HG03066 (cell line): ENCODE measurements around the gene SYT14.
"Not testable (repeated sequence)": the region's sequence is repeated elsewhere in the genome, so short reads cannot be mapped to it uniquely, and the experiment has no call there.

Experiments
- ATAC-seq: cut with Tn5 transposase; IDR thresholded peaks from one replicate; pipeline ENCODE4 v1.9.1; 2021; ENCODE audit warnings: low read depth; ENCODE audit not compliant: unreplicated experiment

The SYT14 gene

GRCh38 chr1:209931141-209931540 is 6.9 kb upstream of the SYT14 start:
- no peak for ATAC-seq

GRCh38 chr1:209936125-209936524 is 1.9 kb upstream of the SYT14 start:
- ATAC-seq = no peak

GRCh38 chr1:209945377-209945776 is 7.4 kb downstream of the SYT14 start:
- ATAC-seq = no peak

GRCh38 chr1:209948155-209948554 is 10.1 kb downstream of the SYT14 start:
- ATAC-seq = no peak

- no peak for ATAC-seq
Measured at GRCh38 chr1:209956116-209956515, 18.1 kb downstream of the SYT14 start.

- ATAC-seq = no peak
Measured at GRCh38 chr1:209959623-209960022, 21.6 kb downstream of the SYT14 start.

- ATAC-seq = no peak
Measured at GRCh38 chr1:209960926-209961325, 22.9 kb downstream of the SYT14 start.

- no peak for ATAC-seq
Measured at GRCh38 chr1:209962388-209962787, 24.4 kb downstream of the SYT14 start.

- ATAC-seq = no peak
Measured at GRCh38 chr1:209962856-209963255, 24.8 kb downstream of the SYT14 start.

GRCh38 chr1:209965996-209966395 is 28.0 kb downstream of the SYT14 start:
- ATAC-seq = no peak

- not testable (repeated sequence) for ATAC-seq
Measured at GRCh38 chr1:209978721-209979120, 40.7 kb downstream of the SYT14 start.

GRCh38 chr1:209983953-209984352 is 45.9 kb downstream of the SYT14 start:
- no peak for ATAC-seq

- ATAC-seq = no peak
Measured at GRCh38 chr1:209985002-209985401, 47.0 kb downstream of the SYT14 start.

- ATAC-seq = no peak
Measured at GRCh38 chr1:209988706-209989105, 50.7 kb downstream of the SYT14 start.

GRCh38 chr1:209989525-209989924 is 51.5 kb downstream of the SYT14 start:
- no peak for ATAC-seq

GRCh38 chr1:209993061-209993830 is 55.2 kb downstream of the SYT14 start:
- no peak for ATAC-seq

GRCh38 chr1:209996348-209996747 is 58.3 kb downstream of the SYT14 start:
- ATAC-seq = no peak

GRCh38 chr1:209999005-209999404 is 61.0 kb downstream of the SYT14 start:
- ATAC-seq = no peak

- ATAC-seq = no peak
Measured at GRCh38 chr1:210001751-210002150, 63.7 kb downstream of the SYT14 start.

- ATAC-seq = no peak
Measured at GRCh38 chr1:210003501-210003900, 65.5 kb downstream of the SYT14 start.

- ATAC-seq = no peak
Measured at GRCh38 chr1:210010161-210010560, 72.1 kb downstream of the SYT14 start.

- no peak for ATAC-seq
Measured at GRCh38 chr1:210021145-210021860, 83.3 kb downstream of the SYT14 start.
